ENCODE data around the gene CENPW. TPM values are rescaled to one million over a fixed set of nuclear protein-coding genes. Genes with fewer than 3 reads are reported as not detected.

The CENPW gene
- total RNA-seq, 1 experiment from 2014 or later, result 62.1 TPM

- Histone ChIP-seq H3K9me3 (ENCODE audit: control insufficient read depth, insufficient read depth, low read depth, low read length) (no peaks in the 10 kb centered on the region), H3K4me3 (ENCODE audit: low read depth in 2 of 2, low read length in 2 of 2) (no peak overlapping the region), H3K36me3 (ENCODE audit: control insufficient read depth, insufficient read depth, low read length) (no peaks in the 10 kb centered on the region), H3K27ac (ENCODE audit: low read length) (no peak overlapping the region), H3K4me1 (ENCODE audit: control insufficient read depth, insufficient read depth, low read length) (no peaks in the 10 kb centered on the region), H3K27me3 (ENCODE audit: control insufficient read depth, insufficient read depth, low read length) (no peaks in the 10 kb centered on the region)
- TF ChIP-seq POLR2AphosphoS5 (IDR thresholded peaks at IDR 0.05; ENCODE audit: low read depth, low read length), result no peak
- no peak for TF ChIP-seq REST (IDR thresholded peaks at IDR 0.05; ENCODE audit: insufficient read depth in 1 of 2, low read depth in 2 of 2, low read length in 1 of 2)
- TF ChIP-seq, protein P1, sequence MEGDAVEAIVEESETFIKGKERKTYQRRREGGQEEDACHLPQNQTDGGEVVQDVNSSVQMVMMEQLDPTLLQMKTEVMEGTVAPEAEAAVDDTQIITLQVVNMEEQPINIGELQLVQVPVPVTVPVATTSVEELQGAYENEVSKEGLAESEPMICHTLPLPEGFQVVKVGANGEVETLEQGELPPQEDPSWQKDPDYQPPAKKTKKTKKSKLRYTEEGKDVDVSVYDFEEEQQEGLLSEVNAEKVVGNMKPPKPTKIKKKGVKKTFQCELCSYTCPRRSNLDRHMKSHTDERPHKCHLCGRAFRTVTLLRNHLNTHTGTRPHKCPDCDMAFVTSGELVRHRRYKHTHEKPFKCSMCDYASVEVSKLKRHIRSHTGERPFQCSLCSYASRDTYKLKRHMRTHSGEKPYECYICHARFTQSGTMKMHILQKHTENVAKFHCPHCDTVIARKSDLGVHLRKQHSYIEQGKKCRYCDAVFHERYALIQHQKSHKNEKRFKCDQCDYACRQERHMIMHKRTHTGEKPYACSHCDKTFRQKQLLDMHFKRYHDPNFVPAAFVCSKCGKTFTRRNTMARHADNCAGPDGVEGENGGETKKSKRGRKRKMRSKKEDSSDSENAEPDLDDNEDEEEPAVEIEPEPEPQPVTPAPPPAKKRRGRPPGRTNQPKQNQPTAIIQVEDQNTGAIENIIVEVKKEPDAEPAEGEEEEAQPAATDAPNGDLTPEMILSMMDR (IDR thresholded peaks at IDR 0.05), result no peak
- TF ChIP-seq TCF7L2 (IDR thresholded peaks at IDR 0.05; ENCODE audit: low read depth, low read length), result no peak
- TF ChIP-seq SIN3A (IDR thresholded peaks at IDR 0.05; ENCODE audit: borderline replicate concordance, insufficient read depth, low read depth, low read length), result no peak
- intact Hi-C loops (cut with micrococcal nuclease; ENCODE audit: unreplicated experiment), result no loop called here
- BruUV-seq (replicated peaks), result no TSS peak
- ATAC-seq (no peak), DNase-seq (ENCODE audit: low read depth, low spot score) (no peak)
- POLR2A ChIA-PET, result no interaction called here
- in situ Hi-C loops (cut with HindIII; ENCODE audit: low pct_unique_long_range_greater_than_20kb, low sequenced_read_pairs), result no loop called here
- CTCF ChIA-PET, result no interaction called here
Measured at GRCh38 chr6:126383203-126383602, 43.3 kb downstream of the CENPW start.

DNA sequence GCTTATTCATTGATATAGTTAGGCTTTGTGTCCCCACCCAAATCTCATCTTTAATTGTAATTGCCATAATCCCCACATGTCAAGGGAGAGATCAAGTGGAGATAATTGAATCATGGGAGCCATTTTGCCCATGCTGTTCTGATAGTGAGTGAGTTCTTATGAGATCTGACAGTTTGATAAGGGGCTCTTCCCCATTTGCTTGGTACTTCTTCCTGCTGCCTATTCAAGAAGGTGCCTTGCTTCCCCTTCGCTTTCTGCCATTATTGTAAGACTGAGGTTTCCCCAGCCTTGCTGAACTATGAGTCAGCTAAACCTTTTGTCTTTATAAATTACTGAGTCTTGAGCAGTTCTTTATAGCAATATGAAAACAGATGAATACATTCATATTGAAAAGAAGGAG, 45.6 kb downstream of the CENPW start:
- BruUV-seq (replicated peaks), result no TSS peak
- Histone ChIP-seq H3K4me3 (ENCODE audit: low read depth in 2 of 2, low read length in 2 of 2) (no peak overlapping the region), H3K27me3 (ENCODE audit: control insufficient read depth, insufficient read depth, low read length) (no peaks in the 10 kb centered on the region), H3K27ac (ENCODE audit: low read length) (no peak overlapping the region), H3K4me1 (ENCODE audit: control insufficient read depth, insufficient read depth, low read length) (no peaks in the 10 kb centered on the region), H3K9me3 (ENCODE audit: control insufficient read depth, insufficient read depth, low read depth, low read length) (no peaks in the 10 kb centered on the region), H3K36me3 (ENCODE audit: control insufficient read depth, insufficient read depth, low read length) (no peaks in the 10 kb centered on the region)
- DNase-seq (ENCODE audit: low read depth, low spot score), result no peak
- ChIA-PET POLR2A (no interaction called here), CTCF (no interaction called here)
- ATAC-seq, result no peak
- in situ Hi-C loops (cut with HindIII; ENCODE audit: low pct_unique_long_range_greater_than_20kb, low sequenced_read_pairs) (no loop called here), intact Hi-C loops (cut with micrococcal nuclease; ENCODE audit: unreplicated experiment) (no loop called here)
- TF ChIP-seq TCF7L2 (IDR thresholded peaks at IDR 0.05; ENCODE audit: low read depth, low read length) (no peak), REST (IDR thresholded peaks at IDR 0.05; ENCODE audit: insufficient read depth in 1 of 2, low read depth in 2 of 2, low read length in 1 of 2) (no peak), SIN3A (IDR thresholded peaks at IDR 0.05; ENCODE audit: borderline replicate concordance, insufficient read depth, low read depth, low read length) (no peak)
- TF ChIP-seq, protein P1 (IDR thresholded peaks at IDR 0.05), result no peak
